Activated CD8-positive, alpha-beta T cell treated with anti-CD3 and anti-CD28 coated beads for 36 hours (primary cell): ENCODE results near the gene MYPOP. TPM values are rescaled to one million over a fixed set of nuclear protein-coding genes. Genes with fewer than 3 reads are reported as not detected.

Experiments used
- ATAC-seq: fragments of 200-7000 bp; cut with Tn5 transposase; one replicate; pipeline ENCODE4 v1.10.0; 2021; ENCODE audit warnings: mild to moderate bottlenecking, moderate library complexity
- CTCF ChIA-PET: fragments of 350-600 bp; sonication (Branson Sonifier 250); formaldehyde crosslinking; loops from one replicate; lab custom pipeline; 2021; ENCODE audit warnings: antibody characterized with exemption; lab: Charles Lee
- POLR2A ChIA-PET: fragments of 350-600 bp; sonication (Branson Sonifier 250); formaldehyde crosslinking; loops from one replicate; lab custom pipeline; 2021; ENCODE audit warnings: antibody characterized with exemption; lab: Charles Lee
- DNase-seq: peaks from one replicate; pipeline ENCODE4 v3.0.0-alpha.2; 2020
- H3K27ac Mint-ChIP-seq: one replicate; pipeline ENCODE4 v1.8.0; 2021; ENCODE audit warnings: mild to moderate bottlenecking, mixed read lengths
- H3K27me3 Mint-ChIP-seq: one replicate; pipeline ENCODE4 v1.8.0; 2021; ENCODE audit warnings: mixed read lengths
- H3K36me3 Mint-ChIP-seq: one replicate; pipeline ENCODE4 v1.8.0; 2021; ENCODE audit warnings: low read depth, mixed read lengths
- H3K4me1 Mint-ChIP-seq: one replicate; pipeline ENCODE4 v1.8.0; 2021; ENCODE audit warnings: low read depth, mixed read lengths
- H3K4me3 Mint-ChIP-seq: one replicate; pipeline ENCODE4 v1.8.0; 2021; ENCODE audit warnings: mild to moderate bottlenecking, moderate library complexity, mixed read lengths
- H3K9me3 Mint-ChIP-seq: one replicate; pipeline ENCODE4 v1.8.0; 2021; ENCODE audit warnings: mixed read lengths
- CTCF ChIP-seq: fragments of 200-600 bp; IDR thresholded peaks from one replicate; pipeline ENCODE4 v1.8.0; 2022; ENCODE audit warnings: antibody characterized with exemption, mild to moderate bottlenecking
- intact Hi-C: fragments of 100-400 bp; cut with micrococcal nuclease; formaldehyde crosslinking; loops from one replicate; pipeline ENCODE4 v1.10.0; 2022
- total RNA-seq, 2 experiments: library from RNA; stranded (reverse); gene quantifications; one replicate each; pipeline ENCODE4 v1.2.3, GENCODE V29; 2021

The MYPOP gene
- total RNA-seq, 2 experiments from 2014 or later, result 4.1 to 5.0 TPM

- peaks cover 11% of the 10 kb centered on the region for H3K36me3 Mint-ChIP-seq
- H3K27me3 Mint-ChIP-seq, result no peaks in the 10 kb centered on the region
- intact Hi-C loops, result no loop called here
- no peak for ATAC-seq
- DNase-seq, result peak; percentile 61
- CTCF ChIA-PET, result interaction anchor here (1.0 to 2.4 kb wide), 8 partner anchors 19 to 642 kb away, joined by 3 to 14 read pairs (median 4); partner anchors contain the start of genes FOXA3 and SIX5
- POLR2A ChIA-PET, result interaction anchor here (1.1 to 2.3 kb wide), 6 partner anchors 9 to 38 kb away, joined by 3 to 8 read pairs (median 4); partner anchors contain the start of genes FOXA3, IRF2BP1 and SYMPK
- peak overlapping the region; percentile 83 for H3K4me3 Mint-ChIP-seq
- no peaks in the 10 kb centered on the region for H3K9me3 Mint-ChIP-seq
- H3K4me1 Mint-ChIP-seq, result peaks cover 13% of the 10 kb centered on the region
- no peak overlapping the region for H3K27ac Mint-ChIP-seq
- TF ChIP-seq CTCF, result no peak
These were observed 941 bp downstream of the MYPOP start for GRCh38 chr19:45901432-45901911.

- Mint-ChIP-seq H3K4me3 (peak overlapping the region; percentile 58), H3K9me3 (no peaks in the 10 kb centered on the region), H3K27me3 (no peaks in the 10 kb centered on the region), H3K36me3 (peaks cover 11% of the 10 kb centered on the region), H3K4me1 (peaks cover 13% of the 10 kb centered on the region), H3K27ac (no peak overlapping the region)
- no peak for TF ChIP-seq CTCF
- ATAC-seq (no peak), DNase-seq (no peak)
- CTCF ChIA-PET, result interaction anchor here (0.6 to 1.8 kb wide), 7 partner anchors 9 to 642 kb away, joined by 3 to 4 read pairs (median 3); partner anchors contain the start of gene FOXA3
- intact Hi-C loops, result no loop called here
- POLR2A ChIA-PET, result interaction anchor here (0.7 to 2.3 kb wide), 7 partner anchors 8 to 1483 kb away, joined by 3 to 8 read pairs (median 4); partner anchors contain the start of genes FOXA3 and SYMPK
These were observed 1.5 kb downstream of the MYPOP start for GRCh38 chr19:45900738-45901431.

- POLR2A ChIA-PET, result interaction anchor here (1.1 to 1.3 kb wide), 3 partner anchors 9 to 15 kb away, joined by 3 to 4 read pairs (median 3); no protein-coding TSS in a partner anchor
- TF ChIP-seq CTCF, result no peak
- CTCF ChIA-PET, result interaction anchor here (0.8 to 1.8 kb wide), 5 partner anchors 8 to 643 kb away, joined by 3 to 4 read pairs (median 3); partner anchors contain the start of gene FOXA3
- peaks cover 11% of the 10 kb centered on the region for H3K36me3 Mint-ChIP-seq
- DNase-seq, result no peak
- H3K4me3 Mint-ChIP-seq, result peak overlapping the region; percentile 44
- H3K27me3 Mint-ChIP-seq, result no peaks in the 10 kb centered on the region
- peaks cover 13% of the 10 kb centered on the region for H3K4me1 Mint-ChIP-seq
- no peaks in the 10 kb centered on the region for H3K9me3 Mint-ChIP-seq
- intact Hi-C loops, result no loop called here
- no peak for ATAC-seq
- no peak overlapping the region for H3K27ac Mint-ChIP-seq
These were observed 2.4 kb downstream of the MYPOP start for GRCh38 chr19:45899919-45900589.

GRCh38 chr19:45899253-45899652 lies 3.2 kb downstream of the MYPOP start:
- no peak for ATAC-seq
- H3K36me3 Mint-ChIP-seq, result peaks cover 11% of the 10 kb centered on the region
- no peaks in the 10 kb centered on the region for H3K27me3 Mint-ChIP-seq
- intact Hi-C loops, result no loop called here
- POLR2A ChIA-PET, result no interaction called here
- peaks cover 13% of the 10 kb centered on the region for H3K4me1 Mint-ChIP-seq
- no peaks in the 10 kb centered on the region for H3K9me3 Mint-ChIP-seq
- CTCF ChIA-PET, result no interaction called here
- TF ChIP-seq CTCF, result no peak
- no peak overlapping the region for H3K27ac Mint-ChIP-seq
- no peak overlapping the region for H3K4me3 Mint-ChIP-seq
- no peak for DNase-seq
